HG03520 (cell line): ENCODE data around the gene GIGYF2.

Source experiments
- ATAC-seq: cut with Tn5 transposase; IDR thresholded peaks from one replicate; pipeline ENCODE4 v1.9.1; 2021; ENCODE audit warnings: mild to moderate bottlenecking, moderate library complexity; ENCODE audit not compliant: unreplicated experiment

The GIGYF2 gene

GRCh38 chr2:232757905-232758304 is 60.8 kb downstream of the GIGYF2 start:
- ATAC-seq: no peak

DNA sequence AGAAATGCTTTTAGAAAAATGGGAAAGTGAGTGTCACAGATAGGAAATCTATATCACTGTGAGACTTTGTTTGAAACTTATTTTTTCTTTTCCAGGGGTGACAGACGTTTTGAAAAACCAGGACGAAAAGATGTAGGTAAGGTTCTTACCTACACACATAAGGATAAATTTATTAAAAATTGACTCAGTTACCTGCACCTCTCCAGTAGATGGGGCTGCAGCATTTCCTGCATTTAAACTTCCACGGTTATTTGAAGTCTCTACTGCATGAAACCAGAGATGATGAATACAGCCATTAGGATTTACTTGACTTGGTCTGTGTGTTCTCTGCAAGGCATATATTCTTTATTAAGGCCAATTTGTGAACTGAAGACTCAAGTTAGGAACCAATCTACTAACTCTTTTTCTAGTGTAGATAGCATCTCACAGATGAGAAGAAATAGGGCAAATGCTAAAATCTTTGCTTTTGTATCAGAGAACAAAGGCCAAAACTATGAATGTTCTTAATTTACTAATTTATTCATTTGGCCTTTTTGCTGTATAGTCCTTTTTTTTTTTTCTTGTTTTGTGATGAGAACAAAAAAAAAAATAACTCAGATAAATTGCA is 64.3 kb downstream of the GIGYF2 start:
- ATAC-seq: no peak

- ATAC-seq: no peak
Observed at GRCh38 chr2:232767866-232768265, 70.7 kb downstream of the GIGYF2 start.

DNA sequence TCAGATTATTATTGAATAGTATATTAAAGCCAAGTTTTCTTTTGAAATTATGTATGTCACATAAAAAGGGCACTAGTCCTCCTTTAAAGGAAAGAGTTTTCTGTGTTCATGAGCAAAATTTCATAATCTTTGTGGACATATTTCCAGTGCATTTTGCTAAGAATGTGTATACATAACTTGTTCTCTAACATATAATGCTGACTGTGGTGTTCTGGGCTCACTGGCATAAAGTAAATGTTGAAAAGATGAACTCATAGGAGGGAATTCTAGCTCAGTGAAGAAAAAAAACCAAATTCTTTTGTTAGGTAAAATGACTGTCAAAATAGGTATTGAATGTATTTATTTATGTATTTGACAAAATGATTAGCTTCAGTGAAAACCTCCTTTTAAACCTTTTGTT is 73.1 kb downstream of the GIGYF2 start:
- no peak for ATAC-seq

DNA sequence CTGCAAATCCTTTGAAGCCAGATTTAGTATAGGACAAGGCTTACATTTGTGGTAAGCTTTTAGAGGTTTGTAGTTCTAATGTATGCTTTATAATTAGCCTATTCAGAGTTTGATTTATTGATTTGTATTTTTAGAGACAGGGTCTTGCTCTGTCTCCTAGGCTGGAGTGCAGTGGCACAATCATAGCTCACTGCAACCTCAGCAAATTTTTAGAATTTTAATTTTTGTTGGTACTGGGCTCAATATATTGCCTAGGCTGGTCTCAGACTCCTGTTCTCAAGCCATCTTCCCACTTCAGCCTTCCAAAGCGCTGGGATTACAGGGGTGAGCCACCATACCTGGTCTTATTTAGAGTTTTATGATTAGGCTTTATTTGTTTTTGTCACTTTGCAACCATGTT is 74.7 kb downstream of the GIGYF2 start:
- no peak for ATAC-seq

- ATAC-seq: no peak
Observed at GRCh38 chr2:232772531-232772930, 75.4 kb downstream of the GIGYF2 start.

GRCh38 chr2:232773815-232774214 is 76.7 kb downstream of the GIGYF2 start:
- no peak for ATAC-seq

DNA sequence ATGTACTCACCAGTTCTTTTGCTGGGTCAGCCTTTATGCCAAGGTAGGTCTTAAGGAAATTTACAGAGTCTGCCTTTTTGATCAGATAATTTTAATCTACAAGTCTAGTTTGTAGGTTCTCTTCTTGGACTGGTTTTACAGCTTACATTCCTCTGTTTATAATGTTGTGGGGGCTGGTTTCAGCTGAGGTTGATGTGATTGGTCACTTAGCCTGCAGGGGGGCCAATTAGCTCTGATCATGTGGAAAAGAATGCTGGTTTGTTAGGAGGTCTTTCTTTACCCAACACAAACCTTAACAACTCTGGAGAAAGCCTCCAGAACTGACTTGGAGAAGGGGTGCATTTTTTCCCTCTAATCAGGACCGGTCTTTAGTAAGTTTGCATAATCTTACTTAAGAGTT is 79.3 kb downstream of the GIGYF2 start, which contains the start of gene KCNJ13:
Gene KCNJ13 (minus strand): TSS at position 131 of the 400 bp plus-strand sequence. CDS start 5,203 bp downstream, outside the sequence.
- no peak for ATAC-seq

DNA sequence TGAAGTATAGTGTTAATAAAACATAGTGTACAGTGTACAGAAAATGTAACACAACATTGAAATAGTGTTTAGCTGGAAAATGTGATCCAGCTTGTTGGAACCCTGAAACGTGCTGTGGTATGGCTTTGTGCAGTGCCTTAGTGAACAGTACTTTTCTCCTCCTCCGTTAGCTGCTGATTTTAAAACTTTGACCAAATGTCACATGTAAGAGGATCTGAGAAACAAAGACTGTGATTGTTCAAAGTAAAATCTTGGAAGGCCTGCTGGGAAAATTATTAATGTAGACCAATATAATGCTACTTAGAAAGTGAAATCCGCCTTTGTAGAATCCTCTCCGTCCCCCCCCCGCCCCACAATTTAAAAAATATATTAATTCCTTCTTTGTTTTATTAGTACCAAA is 80.1 kb downstream of the GIGYF2 start:
- ATAC-seq: no peak

GRCh38 chr2:232779465-232779864 is 82.3 kb downstream of the GIGYF2 start:
- no peak for ATAC-seq

DNA sequence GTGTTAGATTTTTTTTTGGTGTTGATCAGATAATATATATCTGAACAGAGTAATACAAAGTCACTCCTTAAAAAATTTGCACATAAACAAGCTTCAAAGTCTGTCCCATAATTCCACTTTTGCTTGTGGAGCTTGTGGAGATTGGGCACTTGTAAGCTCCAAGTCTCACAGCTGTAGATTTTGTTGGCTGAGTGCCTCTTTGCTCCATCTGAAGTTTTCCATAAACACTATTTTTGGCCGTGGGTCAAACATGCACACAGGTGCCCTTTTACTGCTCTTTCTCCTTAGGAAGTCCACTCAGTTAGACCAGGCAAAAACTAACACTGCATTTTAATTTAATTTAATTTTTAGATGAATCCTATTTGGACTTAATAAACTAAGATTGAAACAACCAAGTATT is 82.8 kb downstream of the GIGYF2 start:
- no peak for ATAC-seq

- ATAC-seq: peak; percentile 63
Observed at GRCh38 chr2:232781765-232782164, 84.6 kb downstream of the GIGYF2 start.

GRCh38 chr2:232783278-232783677 is 86.1 kb downstream of the GIGYF2 start:
- ATAC-seq: no peak

DNA sequence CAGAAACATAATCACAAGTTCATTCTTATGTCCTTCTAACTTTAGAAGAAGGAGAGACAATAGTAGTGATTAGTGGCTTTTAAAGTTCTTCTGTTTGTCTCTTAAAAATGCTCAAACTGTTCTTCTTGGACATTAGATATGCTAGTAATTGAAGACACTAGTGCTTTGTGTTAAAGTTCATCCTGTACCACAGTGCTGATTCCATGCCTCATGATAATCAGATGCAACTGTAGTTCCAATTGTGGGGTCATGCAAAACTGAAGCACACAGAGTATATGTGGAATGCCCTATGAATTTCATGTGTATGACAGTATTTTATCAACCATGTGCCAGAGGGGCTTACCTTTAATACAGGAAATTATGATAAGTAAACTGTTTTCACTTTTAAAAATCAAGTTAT is 90.7 kb downstream of the GIGYF2 start:
- no peak for ATAC-seq

DNA sequence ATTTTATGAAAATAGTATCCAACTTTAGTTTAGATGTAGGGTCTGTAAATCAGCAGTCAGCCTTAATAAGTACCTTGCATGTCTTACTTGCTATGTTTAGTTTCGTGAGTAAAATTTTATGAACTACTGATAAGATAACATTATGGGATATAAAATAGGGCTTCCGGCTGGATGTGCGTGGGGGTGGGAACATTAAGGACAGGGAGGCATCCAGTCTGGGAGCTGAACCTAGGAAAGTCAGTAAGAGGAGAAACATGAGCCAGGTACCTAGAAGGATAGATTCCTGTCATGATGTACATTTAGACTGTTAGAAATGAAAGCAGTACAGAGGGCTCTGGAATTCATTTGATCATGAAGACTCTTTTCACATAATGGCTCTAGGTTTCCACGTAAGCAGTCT is 92.0 kb downstream of the GIGYF2 start:
- ATAC-seq: no peak

GRCh38 chr2:232791518-232791917 is 94.4 kb downstream of the GIGYF2 start:
- no peak for ATAC-seq

DNA sequence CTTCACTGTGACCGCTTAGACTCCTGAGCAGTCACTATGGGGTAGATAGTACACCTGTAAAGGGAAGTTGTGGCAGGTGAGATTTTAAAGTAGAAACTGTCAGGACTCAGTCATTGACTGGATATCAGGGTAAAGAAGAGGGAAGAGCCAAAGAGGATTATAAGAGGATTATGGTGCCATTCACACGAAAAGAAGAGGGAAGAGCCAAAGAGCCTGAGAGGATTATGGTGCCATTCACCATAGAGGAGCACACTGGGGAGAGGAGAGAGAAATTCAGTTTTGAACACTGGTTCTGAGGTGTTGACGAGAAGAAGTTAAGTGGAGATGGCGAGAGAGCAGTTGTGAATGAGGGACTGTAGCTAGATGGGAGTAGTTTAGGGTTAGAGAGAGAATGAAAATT is 96.1 kb downstream of the GIGYF2 start:
- no peak for ATAC-seq

- no peak for ATAC-seq
Observed at GRCh38 chr2:232794981-232795380, 97.8 kb downstream of the GIGYF2 start.

- no peak for ATAC-seq
Observed at GRCh38 chr2:232795920-232796319, 98.8 kb downstream of the GIGYF2 start.

DNA sequence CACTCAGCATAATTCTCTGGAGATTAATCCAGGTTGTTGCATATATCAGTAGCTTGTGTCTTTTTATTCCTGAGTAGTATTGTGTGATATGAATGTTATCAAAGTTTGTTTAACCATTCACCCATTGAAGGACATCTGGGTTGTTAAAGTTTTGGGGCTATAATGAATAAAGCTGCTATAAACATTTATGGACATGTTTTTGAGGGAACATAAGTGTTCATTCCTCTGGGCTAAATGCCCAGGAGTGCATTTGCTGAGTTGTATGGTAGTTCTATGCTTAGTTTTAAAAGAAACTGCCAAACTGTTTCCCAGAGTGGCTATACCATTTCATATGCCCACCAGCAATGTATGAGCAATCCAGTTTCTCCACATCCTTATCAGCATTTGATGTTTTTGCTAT is 101.1 kb downstream of the GIGYF2 start:
- no peak for ATAC-seq

- no peak for ATAC-seq
Observed at GRCh38 chr2:232800166-232800565, 103.0 kb downstream of the GIGYF2 start.

GRCh38 chr2:232802091-232802490 is 105.0 kb downstream of the GIGYF2 start:
- no peak for ATAC-seq
